Amniotic epithelial cell (primary cell): ENCODE results near the gene PTPRG.
A peak's percentile ranks its signal among the peaks of the same experiment; 100 is the strongest.

Source experiments
- DNase-seq: peaks from one replicate; pipeline ENCODE4 v3.0.0-alpha.2; 2010; ENCODE audit warnings: low read depth

Gene PTPRG

DNA sequence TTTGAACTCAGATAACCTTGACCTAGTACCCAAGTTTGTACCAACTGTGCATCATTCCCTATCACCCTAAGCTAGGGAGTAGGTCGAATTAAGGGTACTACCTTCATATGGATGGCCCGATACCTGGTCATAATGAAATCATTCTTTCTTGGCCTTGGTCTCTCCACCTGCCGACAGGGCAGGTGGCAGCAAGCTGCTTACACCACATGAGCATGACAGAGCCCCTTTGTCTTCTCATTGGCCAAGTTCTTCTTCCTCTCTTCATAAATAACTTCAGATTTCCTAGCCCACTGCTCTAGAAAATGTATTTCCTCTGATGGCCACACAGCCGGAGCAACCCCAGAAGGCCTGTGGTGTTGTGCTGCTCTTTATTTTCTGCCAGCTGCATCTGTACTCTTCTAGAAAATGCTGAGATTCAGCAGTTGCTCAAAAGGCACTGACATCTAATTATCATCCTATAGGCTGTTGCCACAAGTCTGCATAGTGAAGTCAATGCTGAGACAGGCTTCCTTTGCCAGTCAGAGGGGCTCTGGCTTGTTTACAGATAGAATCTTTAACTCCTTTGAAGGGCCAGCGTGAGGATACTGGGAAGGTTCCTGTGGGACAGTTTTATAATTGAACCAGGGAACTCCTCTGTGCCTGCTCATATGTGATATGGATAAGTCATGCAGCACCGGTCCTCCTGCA is 304.2 kb downstream of the PTPRG start:
- no peak for DNase-seq

- no peak for DNase-seq
Measured at GRCh38 chr3:61866153-61866542, 304.8 kb downstream of the PTPRG start.

DNA sequence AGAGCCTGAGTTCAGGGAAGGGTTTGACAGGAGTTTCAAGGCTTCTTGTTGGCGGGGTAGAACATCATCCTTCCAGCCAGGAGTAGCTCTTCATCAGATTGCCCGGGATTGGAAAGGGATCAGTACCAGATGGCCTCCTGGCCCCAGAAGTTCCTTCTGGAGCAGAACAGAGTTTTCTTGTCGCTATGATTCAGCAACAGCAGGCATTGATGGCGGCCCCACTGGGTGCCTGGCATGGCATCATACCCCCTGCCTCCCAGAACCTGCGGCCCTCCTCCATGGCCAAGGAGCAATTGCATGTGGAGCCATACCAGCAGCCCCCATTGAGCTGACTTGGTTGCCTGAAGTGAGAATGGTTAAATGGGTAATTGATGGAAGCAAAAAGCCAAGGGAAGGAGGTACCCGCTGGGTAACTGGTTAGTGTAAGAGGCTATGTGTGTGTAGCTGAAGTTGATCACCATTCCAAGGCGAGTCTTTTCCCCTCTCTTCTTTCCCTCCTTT is 305.6 kb downstream of the PTPRG start:
- no peak for DNase-seq

- no peak for DNase-seq
Measured at GRCh38 chr3:61868499-61868898, 307.1 kb downstream of the PTPRG start.

DNA sequence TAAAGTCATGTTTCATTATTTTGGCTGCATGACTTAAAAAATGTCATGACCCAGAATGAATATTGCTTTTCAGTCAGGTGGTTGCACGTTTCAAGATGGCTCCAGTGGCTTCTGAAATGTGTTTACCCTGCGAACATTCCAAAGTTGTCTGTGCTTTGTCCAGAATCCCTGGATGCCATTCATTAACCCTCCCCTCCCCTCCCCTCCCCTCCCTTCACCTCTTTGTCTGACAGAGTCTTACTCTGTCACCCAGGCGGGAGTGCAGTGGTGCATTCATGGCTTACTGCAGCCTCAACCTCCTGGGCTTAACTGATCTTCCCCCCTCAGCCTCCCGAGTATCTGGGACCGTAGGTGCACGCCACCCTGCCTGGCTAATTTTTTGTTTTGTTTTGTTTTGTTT is 308.0 kb downstream of the PTPRG start:
- DNase-seq = no peak

DNA sequence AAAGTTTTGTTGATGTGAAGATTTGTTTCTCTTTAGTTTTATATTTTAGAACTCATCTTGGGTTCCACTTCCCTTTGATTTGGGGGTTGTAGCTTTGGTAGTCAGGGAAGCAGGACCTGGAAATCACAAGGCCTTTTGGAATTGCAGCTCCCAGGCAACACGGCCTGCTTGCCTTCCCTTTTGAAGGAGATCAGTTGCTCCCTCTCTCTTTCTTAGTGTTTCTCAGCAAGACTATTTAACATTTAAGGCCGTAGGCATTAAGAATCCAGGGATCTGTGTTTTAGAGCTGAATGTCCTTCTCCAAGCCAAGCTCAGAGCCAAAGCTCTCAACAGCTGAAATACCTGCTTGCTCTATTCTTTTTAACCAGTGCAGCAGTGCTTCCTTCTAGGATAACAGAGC is 310.3 kb downstream of the PTPRG start:
- DNase-seq = no peak

GRCh38 chr3:61872077-61872706 is 310.8 kb downstream of the PTPRG start:
- no peak for DNase-seq

DNA sequence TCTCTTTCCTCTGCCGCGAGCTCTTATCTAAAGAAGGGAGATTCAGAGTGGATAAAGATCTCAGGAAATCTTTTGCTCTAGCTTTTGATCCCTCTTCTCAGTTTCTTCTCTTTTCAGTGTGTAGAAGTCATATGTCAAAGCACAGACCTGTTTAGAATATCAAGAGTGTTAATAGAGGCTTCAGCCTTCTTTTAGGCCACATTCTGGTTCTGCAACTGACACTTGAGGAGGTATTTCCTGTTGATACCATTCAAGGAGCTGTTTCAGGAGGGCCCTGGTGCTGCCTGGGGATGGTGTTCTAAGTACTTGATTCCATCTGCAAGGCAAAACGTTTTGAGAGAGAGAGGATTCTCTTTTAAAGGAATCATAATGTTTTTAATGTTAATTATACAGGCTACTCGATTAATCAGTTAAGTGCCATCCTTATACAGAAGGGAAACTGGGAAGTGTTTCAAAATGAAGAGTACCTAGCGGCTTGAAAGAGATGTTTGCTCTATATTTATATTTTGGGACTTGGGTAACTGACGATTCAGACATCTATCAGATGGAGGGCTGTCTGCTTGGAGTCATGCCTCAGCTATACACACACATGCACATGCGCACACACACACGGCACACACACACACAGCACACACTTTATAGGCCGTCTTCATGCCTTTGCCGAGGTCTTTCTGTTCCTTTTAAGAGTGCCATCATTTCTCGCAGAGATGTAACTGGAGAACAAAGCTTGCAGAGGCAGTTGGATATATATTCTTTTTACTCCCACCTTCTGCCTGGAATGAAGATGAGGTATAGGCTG is 313.9 kb downstream of the PTPRG start:
- DNase-seq = peak; percentile 16

- no peak for DNase-seq
Measured at GRCh38 chr3:61875976-61876671, 314.8 kb downstream of the PTPRG start.

GRCh38 chr3:61876797-61877196 is 315.4 kb downstream of the PTPRG start:
- DNase-seq = peak; percentile 91

- DNase-seq = peak; percentile 32
Measured at GRCh38 chr3:61877359-61878138, 316.2 kb downstream of the PTPRG start.

GRCh38 chr3:61882253-61882652 is 320.9 kb downstream of the PTPRG start:
- DNase-seq = no peak

- no peak for DNase-seq
Measured at GRCh38 chr3:61884794-61885193, 323.4 kb downstream of the PTPRG start.

DNA sequence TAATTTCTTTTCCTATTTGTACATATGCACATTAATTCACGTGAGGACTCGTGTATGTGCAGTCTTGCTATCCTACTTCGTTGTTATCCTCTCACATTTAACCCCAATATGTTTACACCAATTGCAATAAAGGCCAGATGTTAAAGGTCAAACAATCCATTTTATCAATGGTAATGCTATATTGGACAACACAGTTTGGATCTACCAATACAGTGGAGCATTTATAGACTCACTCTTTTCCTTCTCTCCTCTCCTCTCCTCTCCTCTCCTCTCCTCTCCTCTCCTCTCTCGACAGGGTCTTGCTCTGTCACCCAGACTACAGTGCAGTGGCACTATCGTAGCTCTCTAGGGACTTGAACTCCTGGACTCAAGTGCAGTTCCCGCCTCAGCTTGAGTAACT is 324.0 kb downstream of the PTPRG start:
- DNase-seq = no peak

GRCh38 chr3:61887206-61887605 is 325.8 kb downstream of the PTPRG start:
- no peak for DNase-seq

DNA sequence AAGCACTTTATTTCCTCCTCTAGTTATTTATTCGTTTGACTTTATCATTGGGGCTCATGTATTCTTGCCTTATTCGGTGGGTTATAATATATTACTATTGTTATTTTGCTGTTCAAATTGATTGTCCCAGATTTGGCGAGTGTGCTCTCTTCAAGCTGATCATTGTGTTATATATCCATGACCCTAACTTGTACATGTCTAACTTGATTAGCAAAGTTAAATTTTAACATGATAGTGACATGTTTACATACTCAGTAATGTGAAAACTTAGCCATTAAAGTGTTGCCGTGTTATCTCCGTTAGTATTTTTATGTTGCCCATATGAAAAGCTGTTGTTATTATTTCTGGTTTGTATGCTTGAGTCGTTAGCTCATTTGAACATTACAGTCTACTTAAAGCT is 327.9 kb downstream of the PTPRG start:
- DNase-seq = no peak

DNA sequence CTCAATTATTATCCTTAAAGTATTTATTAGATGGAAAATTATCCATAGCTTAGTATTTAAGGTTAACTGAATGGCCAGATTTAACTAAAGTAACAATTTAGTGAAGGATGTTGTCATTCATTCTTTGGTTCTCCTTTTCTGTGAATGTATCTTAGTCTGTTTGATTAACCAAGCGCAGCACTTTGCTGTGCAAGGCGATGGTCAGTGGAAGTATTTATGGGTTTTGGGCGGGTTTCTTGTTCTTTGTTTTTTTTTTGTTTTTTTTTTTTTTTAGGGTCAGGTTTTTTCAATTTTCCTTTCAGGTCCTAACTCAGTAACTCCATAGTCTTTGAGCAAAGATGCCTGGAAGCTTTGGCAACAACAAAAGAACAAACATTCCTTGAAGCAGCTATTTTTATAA is 328.8 kb downstream of the PTPRG start:
- no peak for DNase-seq

DNA sequence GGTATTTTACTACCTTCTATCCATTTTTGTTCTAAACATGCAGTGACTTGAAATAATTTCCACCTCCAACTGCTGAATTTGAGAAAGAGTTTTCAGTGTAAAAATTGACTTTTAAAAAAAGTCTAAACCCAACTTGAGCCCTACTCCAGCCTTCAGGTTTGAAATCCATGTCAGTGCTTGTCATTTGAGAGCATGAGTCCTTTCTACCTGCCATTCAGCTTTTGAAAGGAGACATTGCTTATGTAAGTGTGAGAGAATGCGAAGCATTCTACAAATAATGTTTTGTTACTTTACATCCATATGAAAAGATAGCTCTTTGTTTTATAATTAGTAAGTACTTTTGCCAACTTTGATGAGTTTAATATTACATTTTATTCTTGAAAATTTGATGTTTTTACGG is 329.2 kb downstream of the PTPRG start:
- DNase-seq = no peak

DNA sequence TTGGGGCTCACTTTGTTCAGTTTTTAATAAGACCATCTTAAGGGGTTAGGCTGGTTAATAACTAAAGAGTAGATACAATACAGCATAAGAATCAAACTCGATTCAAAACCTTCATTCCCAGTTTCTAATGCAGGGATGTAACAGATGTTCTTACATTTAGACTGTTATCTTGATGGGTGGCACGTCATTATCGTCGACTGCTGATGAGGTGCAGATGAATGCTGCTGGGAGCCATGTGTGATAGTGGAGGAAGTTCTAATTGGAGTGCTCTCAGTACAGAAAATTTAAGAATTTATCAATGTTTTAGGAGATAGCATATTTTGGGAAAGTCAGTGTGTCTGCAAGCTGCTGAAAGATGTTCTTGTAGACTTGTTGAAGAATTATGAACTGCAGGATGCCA is 331.5 kb downstream of the PTPRG start:
- DNase-seq = no peak

GRCh38 chr3:61893840-61894566 is 332.6 kb downstream of the PTPRG start:
- DNase-seq = no peak
